GM12874 (cell line): ENCODE data around the gene SIRPB2.

ENCODE experiments used
- CTCF ChIP-seq: IDR thresholded peaks from 2 replicates; pipeline ENCODE4 v1.5.1; 2011; ENCODE audit warnings: low read depth, mild to moderate bottlenecking, control low read depth, low read length, moderate library complexity; ENCODE audit not compliant: insufficient read depth

The SIRPB2 gene

GRCh38 chr20:1499528-1500420, 8.6 kb upstream of the SIRPB2 start:
- no peak for TF ChIP-seq CTCF

- no peak for TF ChIP-seq CTCF
Measured at GRCh38 chr20:1496930-1497329, 5.7 kb upstream of the SIRPB2 start.

- no peak for TF ChIP-seq CTCF
Measured at GRCh38 chr20:1494436-1494835, 3.2 kb upstream of the SIRPB2 start.

GRCh38 chr20:1493536-1493935, 2.3 kb upstream of the SIRPB2 start:
- TF ChIP-seq CTCF: no peak

- no peak for TF ChIP-seq CTCF
Measured at GRCh38 chr20:1491860-1492642, 831 bp upstream of the SIRPB2 start.

- TF ChIP-seq CTCF: no peak
Measured at GRCh38 chr20:1490643-1491195, 501 bp downstream of the SIRPB2 start.

- TF ChIP-seq CTCF: no peak
Measured at GRCh38 chr20:1489764-1490436, 1.3 kb downstream of the SIRPB2 start.
